Fibroblast of lung (primary cell): Measurements from ENCODE around the gene HELB.

Source experiments
- EZH2 ChIP-seq: IDR thresholded peaks from 2 replicates; pipeline ENCODE4 v1.5.1; 2012; ENCODE audit warnings: low read length, control low read depth, mild to moderate bottlenecking; ENCODE audit errors: missing control alignments
- TF ChIP-seq, protein P1 (sequence below), 2 donors: IDR thresholded peaks in 1 of 2; conservative IDR thresholded peaks in 1 of 2; 1 replicate in 1 of 2; 2 replicates in 1 of 2; pipeline ENCODE4 v1.5.1; 2011 to 2012; ENCODE audit warnings: low read length in 2 of 2, control low read depth in 1 of 2, inconsistent platforms in 1 of 2, low read depth in 1 of 2, mild to moderate bottlenecking in 1 of 2

DNA sequence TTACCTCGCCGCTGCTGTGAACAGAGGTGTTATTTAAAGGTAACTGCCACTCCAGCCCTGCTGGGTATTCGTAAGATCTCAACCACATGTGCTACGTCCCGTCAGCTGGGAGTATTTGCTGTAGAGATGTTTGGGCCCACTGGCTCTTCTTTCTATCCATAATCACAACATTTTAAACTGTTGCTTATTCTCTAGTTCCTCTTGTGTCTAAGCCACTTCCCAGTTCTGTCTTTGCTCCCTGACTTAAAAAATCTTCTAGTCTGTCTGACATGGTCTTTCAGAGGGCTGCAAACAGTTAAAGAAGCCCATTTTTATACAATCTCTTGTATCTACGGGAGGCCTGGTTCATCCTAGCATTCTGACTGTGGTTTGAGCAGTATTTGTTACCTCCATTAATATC, 33.2 kb upstream of the HELB start:
- TF ChIP-seq EZH2, result no peak
- TF ChIP-seq, protein P1, sequence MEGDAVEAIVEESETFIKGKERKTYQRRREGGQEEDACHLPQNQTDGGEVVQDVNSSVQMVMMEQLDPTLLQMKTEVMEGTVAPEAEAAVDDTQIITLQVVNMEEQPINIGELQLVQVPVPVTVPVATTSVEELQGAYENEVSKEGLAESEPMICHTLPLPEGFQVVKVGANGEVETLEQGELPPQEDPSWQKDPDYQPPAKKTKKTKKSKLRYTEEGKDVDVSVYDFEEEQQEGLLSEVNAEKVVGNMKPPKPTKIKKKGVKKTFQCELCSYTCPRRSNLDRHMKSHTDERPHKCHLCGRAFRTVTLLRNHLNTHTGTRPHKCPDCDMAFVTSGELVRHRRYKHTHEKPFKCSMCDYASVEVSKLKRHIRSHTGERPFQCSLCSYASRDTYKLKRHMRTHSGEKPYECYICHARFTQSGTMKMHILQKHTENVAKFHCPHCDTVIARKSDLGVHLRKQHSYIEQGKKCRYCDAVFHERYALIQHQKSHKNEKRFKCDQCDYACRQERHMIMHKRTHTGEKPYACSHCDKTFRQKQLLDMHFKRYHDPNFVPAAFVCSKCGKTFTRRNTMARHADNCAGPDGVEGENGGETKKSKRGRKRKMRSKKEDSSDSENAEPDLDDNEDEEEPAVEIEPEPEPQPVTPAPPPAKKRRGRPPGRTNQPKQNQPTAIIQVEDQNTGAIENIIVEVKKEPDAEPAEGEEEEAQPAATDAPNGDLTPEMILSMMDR (conservative IDR thresholded peaks at IDR 0.05 in 1 of 2, IDR thresholded peaks at IDR 0.05 in 1 of 2; ENCODE audit: low read depth in 1 of 2, low read length in 2 of 2), result no peak
